AG10803 (cell line): Measurements from ENCODE around the gene FGR.

Experiments used
- DNase-seq: peaks from one replicate; pipeline ENCODE4 v3.0.0; 2010; ENCODE audit warnings: low read depth
- H3K4me3 ChIP-seq: 2 replicates; pipeline ENCODE4 v1.5.1; 2011; ENCODE audit warnings: mild to moderate bottlenecking, low read length, control low read depth
- CTCF ChIP-seq: conservative IDR thresholded peaks from 2 replicates; pipeline ENCODE4 v1.5.1; 2011; ENCODE audit warnings: mild to moderate bottlenecking, low read length, control low read depth, inconsistent platforms

The FGR gene

GRCh38 chr1:27562534-27563340 is 72.2 kb downstream of the FGR start:
- no peak overlapping the region for H3K4me3 ChIP-seq
- DNase-seq, result no peak
- TF ChIP-seq CTCF, result no peak
